HG03354 (cell line): ENCODE data around the gene ZSCAN21.

ENCODE experiments used
- ATAC-seq: cut with Tn5 transposase; IDR thresholded peaks from one replicate; pipeline ENCODE4 v1.9.1; 2021; ENCODE audit warnings: mild to moderate bottlenecking; ENCODE audit not compliant: unreplicated experiment, poor library complexity, severe bottlenecking

The ZSCAN21 gene

DNA sequence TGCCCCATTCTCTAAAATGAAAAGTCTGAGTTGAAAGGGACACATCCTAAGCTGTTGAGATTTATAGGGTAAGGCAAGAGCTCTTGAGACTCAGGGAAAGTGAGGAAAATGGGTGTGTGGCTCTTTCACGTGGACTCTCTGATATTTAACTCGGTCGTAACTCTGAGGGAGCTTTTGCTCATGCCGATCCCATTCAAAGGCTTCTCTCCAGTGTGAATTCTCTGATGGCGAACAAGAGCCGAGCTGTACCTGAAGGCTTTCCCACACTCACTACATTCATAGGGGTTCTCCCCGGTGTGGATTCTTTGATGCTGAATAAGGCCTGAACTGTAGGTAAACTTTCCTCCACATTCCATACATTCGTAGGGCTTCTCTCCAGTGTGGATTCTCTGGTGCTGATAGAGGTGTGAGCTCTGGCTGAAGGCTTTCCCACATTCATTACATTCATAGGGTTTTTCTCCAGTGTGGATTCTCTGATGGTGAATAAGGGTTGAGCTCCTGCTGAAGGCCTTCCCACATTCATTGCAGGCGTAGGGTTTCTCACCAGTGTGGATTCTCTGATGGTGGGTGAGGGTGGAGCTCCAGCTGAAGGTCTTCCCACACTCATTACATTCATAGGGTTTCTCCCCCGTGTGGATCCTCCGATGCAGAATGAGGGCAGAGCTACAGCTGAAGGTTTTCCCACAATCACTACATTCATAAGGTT, 21.6 kb downstream of the ZSCAN21 start:
- no peak for ATAC-seq

DNA sequence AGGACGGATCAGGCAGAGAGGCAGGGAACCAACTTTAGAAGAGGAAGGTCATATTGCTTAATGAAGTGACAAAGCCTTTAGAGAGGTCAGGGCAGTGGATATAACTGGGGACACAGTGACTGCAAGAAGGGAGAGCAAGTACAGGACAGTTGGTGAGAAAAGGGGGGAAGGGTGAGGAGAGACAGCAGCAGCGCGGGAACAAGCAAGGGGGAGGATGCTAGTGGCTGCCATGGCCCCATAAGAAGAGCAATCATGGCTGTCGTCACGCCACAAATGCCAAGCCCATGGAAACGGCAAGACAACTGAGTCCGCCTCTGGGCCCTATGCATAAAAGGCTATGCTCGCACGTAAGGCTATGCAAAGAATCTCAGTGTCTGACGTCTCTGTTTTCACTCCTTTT, 22.9 kb downstream of the ZSCAN21 start:
- ATAC-seq: no peak

- no peak for ATAC-seq
Observed at GRCh38 chr7:100074841-100075240, 25.3 kb downstream of the ZSCAN21 start.

GRCh38 chr7:100075418-100075817, 25.8 kb downstream of the ZSCAN21 start:
- ATAC-seq: no peak

GRCh38 chr7:100077205-100077604, 27.6 kb downstream of the ZSCAN21 start:
- ATAC-seq: no peak

GRCh38 chr7:100079024-100079560, 29.5 kb downstream of the ZSCAN21 start:
- no peak for ATAC-seq

DNA sequence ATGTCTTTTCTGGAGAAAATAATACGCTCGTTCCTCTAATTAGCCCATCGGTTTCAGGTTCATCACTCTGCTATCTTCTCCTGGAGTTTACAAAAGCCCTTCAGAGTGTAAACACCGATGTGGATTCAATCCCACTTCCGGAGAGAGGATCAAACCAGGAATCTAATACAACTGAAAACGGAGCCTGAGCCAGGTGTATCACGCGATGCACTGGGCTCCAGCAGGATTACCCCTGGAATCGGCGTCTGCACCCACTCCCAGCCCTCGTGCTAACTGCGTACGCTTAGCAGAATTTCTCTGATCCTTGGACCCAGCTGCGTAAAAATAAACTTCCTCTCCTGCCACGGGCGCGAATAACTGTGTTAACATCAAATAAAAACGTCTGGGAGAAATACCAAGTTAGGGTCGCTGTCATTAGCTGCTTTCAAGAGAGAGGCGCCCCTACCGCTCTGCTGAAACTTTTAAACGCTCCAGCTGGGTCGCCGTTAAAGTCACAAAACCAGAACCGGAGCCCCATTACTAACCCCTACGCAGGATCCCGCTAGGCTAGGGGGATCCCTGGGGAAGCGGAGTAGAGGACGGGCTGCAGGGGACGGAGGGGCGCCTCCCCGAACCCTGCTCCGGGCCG, 31.4 kb downstream of the ZSCAN21 start:
- no peak for ATAC-seq

DNA sequence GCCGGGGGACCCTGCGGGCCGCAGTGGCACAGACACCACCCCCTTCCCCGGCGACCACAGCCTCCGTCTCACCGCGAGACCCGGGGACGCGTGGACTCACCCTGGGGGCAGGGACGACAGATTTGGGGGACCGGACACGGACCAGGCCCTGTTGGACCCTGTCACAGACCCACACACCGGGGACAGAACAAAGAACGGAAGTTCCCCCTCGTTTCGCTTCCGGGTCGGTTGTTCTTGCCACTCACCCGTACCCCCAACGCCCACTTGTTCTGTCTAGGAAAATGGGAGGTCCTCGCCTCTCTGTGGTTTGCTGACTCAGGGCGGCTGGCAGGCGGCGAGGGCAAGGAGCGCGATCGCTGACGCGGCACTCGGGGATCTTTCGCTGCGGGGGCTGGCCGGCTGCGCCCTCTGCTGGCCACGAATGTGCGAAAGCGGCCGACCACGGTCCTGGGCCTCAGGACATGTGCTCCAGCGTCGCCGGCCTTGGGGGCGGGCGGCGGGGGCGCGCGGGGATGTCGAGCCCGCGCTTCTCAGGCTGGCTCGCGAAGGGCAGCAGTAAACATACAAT, 32.0 kb downstream of the ZSCAN21 start, which contains the start of gene ZNF3:
Gene ZNF3 (minus strand): TSS at position 189 of the 568 bp plus-strand sequence. CDS start 4,366 bp downstream, outside the sequence.
- ATAC-seq: peak; percentile 87

- no peak for ATAC-seq
Observed at GRCh38 chr7:100082978-100083377, 33.4 kb downstream of the ZSCAN21 start.

DNA sequence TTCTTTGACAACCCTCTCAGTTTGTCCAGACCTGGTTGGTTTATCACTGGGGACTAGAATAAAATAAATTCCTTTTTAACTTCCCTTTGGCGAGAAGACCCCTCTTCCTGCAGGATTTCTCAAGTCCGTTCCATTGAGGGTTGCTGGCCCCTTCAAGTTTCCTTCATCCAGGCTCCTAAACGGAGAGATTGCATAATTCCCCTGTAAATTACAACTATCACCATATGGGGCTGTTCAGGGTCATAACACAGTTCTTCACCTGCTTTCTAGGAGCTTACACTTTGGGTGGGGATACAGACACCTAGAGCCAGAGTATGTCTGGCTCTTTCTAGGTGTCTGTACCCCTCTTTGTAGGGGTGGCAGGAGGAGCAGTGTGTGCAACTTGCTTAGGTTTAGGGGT, 35.9 kb downstream of the ZSCAN21 start:
- ATAC-seq: no peak

DNA sequence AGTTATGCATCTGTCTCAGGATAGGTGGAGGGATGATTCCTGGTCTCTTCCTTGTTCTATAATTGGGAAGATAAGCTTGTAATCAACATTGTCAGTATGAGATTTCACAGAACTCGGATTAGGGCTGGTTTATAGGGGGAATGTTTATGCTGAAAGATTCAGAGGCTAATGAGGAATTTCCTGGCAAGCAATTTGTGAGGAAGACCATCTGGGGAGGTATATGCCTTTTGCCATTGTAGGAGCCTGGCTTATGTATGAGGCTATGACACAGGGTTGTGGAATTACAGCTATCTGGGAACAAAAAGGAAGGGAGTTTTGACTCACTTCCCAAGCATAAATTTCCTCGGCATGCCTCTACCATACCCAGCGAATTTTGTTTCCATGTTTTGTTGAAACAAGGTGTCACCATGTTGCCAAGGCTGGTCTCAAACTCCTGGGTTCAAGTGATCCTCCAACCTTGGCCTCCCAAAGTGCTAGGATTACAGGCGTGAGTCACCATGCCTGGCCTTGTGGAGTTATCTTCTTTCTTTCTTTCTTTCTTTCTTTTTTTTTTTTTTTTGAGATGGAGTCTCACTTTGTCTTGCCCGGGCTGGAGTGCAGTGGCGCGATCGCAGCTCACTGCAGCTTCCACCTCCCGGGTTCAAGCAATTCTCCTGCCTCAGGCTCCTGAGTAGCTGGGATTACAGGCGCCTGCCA, 37.6 kb downstream of the ZSCAN21 start:
- no peak for ATAC-seq

GRCh38 chr7:100088095-100088620, 38.6 kb downstream of the ZSCAN21 start:
- ATAC-seq: no peak

- ATAC-seq: peak; percentile 60
Observed at GRCh38 chr7:100088621-100089457, 39.3 kb downstream of the ZSCAN21 start, which contains the start of gene COPS6. Gene COPS6 (plus strand): TSS chr7:100088969. CDS start chr7:100088991, 22 bp downstream.

- no peak for ATAC-seq
Observed at GRCh38 chr7:100089458-100090196, 40.1 kb downstream of the ZSCAN21 start.

DNA sequence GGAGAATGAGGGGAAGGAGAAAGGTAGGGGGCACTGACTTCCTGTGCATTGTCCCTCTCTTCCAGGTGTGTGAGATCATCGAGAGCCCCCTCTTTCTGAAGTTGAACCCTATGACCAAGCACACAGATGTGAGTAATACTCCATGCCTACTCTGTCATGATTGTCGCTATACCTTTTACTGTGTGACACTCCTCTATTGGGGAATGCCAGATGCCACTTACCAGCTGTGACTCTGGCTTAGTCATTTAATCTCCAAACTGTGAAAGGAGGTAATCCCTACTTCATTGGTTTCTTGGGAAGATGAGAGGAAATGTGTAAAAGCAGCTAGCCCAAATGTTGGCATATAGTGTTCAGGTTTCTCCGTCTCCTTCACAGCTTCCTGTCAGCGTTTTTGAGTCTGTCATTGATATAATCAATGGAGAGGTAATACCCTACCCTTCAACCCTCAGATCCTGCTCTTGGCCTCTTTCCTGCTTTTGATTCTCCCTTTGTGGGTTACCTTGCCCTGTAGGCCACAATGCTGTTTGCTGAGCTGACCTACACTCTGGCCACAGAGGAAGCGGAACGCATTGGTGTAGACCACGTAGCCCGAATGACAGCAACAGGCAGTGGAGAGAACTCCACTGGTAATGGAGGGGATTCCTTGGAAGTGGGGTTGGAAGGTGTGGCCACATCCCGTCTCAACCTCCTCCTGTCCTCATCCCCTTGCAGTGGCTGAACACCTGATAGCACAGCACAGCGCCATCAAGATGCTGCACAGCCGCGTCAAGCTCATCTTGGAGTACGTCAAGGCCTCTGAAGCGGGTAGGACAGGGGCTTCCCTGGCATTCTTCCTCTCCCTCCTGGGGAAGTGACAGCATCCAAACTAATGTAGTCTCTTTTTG, 41.2 kb downstream of the ZSCAN21 start:
- no peak for ATAC-seq

- no peak for ATAC-seq
Observed at GRCh38 chr7:100091411-100092181, 42.0 kb downstream of the ZSCAN21 start.

- no peak for ATAC-seq
Observed at GRCh38 chr7:100093054-100093453, 43.5 kb downstream of the ZSCAN21 start.
